ENCODE measurements around the gene SLAMF7. TPM values are rescaled to one million over a fixed set of nuclear protein-coding genes. Genes with fewer than 3 reads are reported as not detected.

SLAMF7 gene
- total and polyA plus RNA-seq, 2 of the 13 experiments (the other 11 are each of a cell fraction or from before 2014, with no cell fraction given): not detected

GRCh38 chr1:160733898-160734297 lies 5.1 kb upstream of the SLAMF7 start (continued):
- TF ChIP-seq ZNF350 (CRISPR knock-in tag; IDR thresholded peaks at IDR 0.05; ENCODE audit: borderline replicate concordance, low read depth): no peak
- TF ChIP-seq CBX2 (IDR thresholded peaks at IDR 0.05; ENCODE audit: low read depth, low read length): no peak
- TF ChIP-seq CBX2 (CRISPR knock-in tag; IDR thresholded peaks at IDR 0.05; ENCODE audit: low read depth): no peak
- no peak for TF ChIP-seq PCBP1 (IDR thresholded peaks at IDR 0.05; ENCODE audit: borderline replicate concordance, low read depth, low read length)

- Histone ChIP-seq H3K36me3 (replicated peaks in 1 of 2; ENCODE audit: control insufficient read depth in 1 of 2, insufficient read depth in 2 of 2, low read length in 2 of 2) (no peaks in the 10 kb centered on the region), H2AFZ (ENCODE audit: low read length) (no peak overlapping the region), H3K27me3 (ENCODE audit: control insufficient read depth in 1 of 2, insufficient read depth in 2 of 2, low read length in 2 of 2) (no peaks in the 10 kb centered on the region; a peak in 1 of 5 replicates), H3K9me3 (ENCODE audit: low read length) (peaks cover 12% of the 10 kb centered on the region; the same call in 1 of the 2 replicates), H4K20me1 (ENCODE audit: insufficient read depth, low read length) (no peaks in the 10 kb centered on the region), H3K27ac (ENCODE audit: extremely low read length, insufficient read depth, low read length) (no peak overlapping the region), H3K4me2 (ENCODE audit: low read depth, low read length) (no peak overlapping the region), H3K4me1 (ENCODE audit: insufficient read depth, low read length) (no peaks in the 10 kb centered on the region), H3K9ac (ENCODE audit: insufficient read depth, low read depth, low read length) (no peak overlapping the region), H3K79me2 (ENCODE audit: insufficient read depth, low read length) (no peaks in the 10 kb centered on the region), H3K4me3 (replicated peaks in 1 of 3; ENCODE audit: insufficient read depth in 1 of 3, low read depth in 2 of 3, low read length in 3 of 3) (no peak overlapping the region)
- ChIA-PET POLR2A (no interaction called here), CTCF (ENCODE audit: low intra/inter-chr PET ratio, low total read pairs) (no interaction called here)
- DNase-seq (ENCODE audit: low spot score) (no peak), ATAC-seq (no peak), FAIRE-seq (no peak)
- in situ Hi-C loops (cut with HindIII; ENCODE audit: extremely low pct_ligation_motif_present, low pct_unique_long_range_greater_than_20kb) (no loop called here), intact Hi-C loops (cut with micrococcal nuclease; ENCODE audit: unreplicated experiment) (no loop called here)
- no peak for TF ChIP-seq ZNF784 (CRISPR knock-in tag; IDR thresholded peaks at IDR 0.05; ENCODE audit: borderline replicate concordance)
- TF ChIP-seq ZNF414 (CRISPR knock-in tag; IDR thresholded peaks at IDR 0.05): no peak
- no peak for TF ChIP-seq RAD21 (CRISPR knock-in tag; IDR thresholded peaks at IDR 0.05)
- no peak for TF ChIP-seq ZSCAN21 (CRISPR knock-in tag; IDR thresholded peaks at IDR 0.05; ENCODE audit: borderline replicate concordance)
- no peak for TF ChIP-seq SP5 (CRISPR knock-in tag; IDR thresholded peaks at IDR 0.05; ENCODE audit: borderline replicate concordance, low read depth)
- no peak for TF ChIP-seq CCAR2 (optimal IDR thresholded peaks at IDR 0.05; ENCODE audit: low read depth, low read length)
- no peak for TF ChIP-seq E2F1 (CRISPR knock-in tag; IDR thresholded peaks at IDR 0.05)
- BruUV-seq (replicated peaks): no TSS peak
Observed at GRCh38 chr1:160734301-160734700, 4.7 kb upstream of the SLAMF7 start.
